GM12878 (cell line): ENCODE data around the gene ODAPH. TPM values are rescaled to one million over a fixed set of nuclear protein-coding genes. Genes with fewer than 3 reads are reported as not detected.

Experiments used
- ATAC-seq: fragments of 200-7000 bp; cut with Tn5 transposase; 3 replicates; pipeline ENCODE4 v1.9.1; 2020; ENCODE audit warnings: mild to moderate bottlenecking, moderate library complexity
- BruUV-seq: library from RNA; stranded (reverse); fragments of 400-500 nt; replicated peaks from 2 replicates; lab custom pipeline; 2021; lab: Mats Ljungman, UMichigan
- CTCF ChIA-PET: fragments of 300-600 bp; sonication (Branson Sonifier 250); formaldehyde crosslinking; extraction: SDS; loops from one replicate; lab custom pipeline; 2021; ENCODE audit warnings: inconsistent platforms; lab: Yijun Ruan, JAX
- POLR2A ChIA-PET: fragments of 350-600 bp; formaldehyde crosslinking; extraction: SDS; loops from one replicate; lab custom pipeline; 2021; ENCODE audit warnings: inconsistent platforms; lab: Charles Lee
- RAD21 ChIA-PET: fragments of 300-600 bp; sonication (Branson Sonifier 250); formaldehyde crosslinking; loops from one replicate; lab custom pipeline; 2023; ENCODE audit warnings: antibody characterized with exemption; ENCODE audit not compliant: unreplicated experiment; lab: Charles Lee
- SMC1A ChIA-PET: fragments of 300-600 bp; sonication (Branson Sonifier 250); formaldehyde crosslinking; loops from one replicate; lab custom pipeline; 2023; ENCODE audit not compliant: unreplicated experiment, uncharacterized antibody; lab: Charles Lee
- DNase-seq: peaks from one replicate; pipeline ENCODE4 v3.0.0-alpha.2; 2011; ENCODE audit warnings: low read depth, low spot score
- FAIRE-seq: peaks from 3 replicates; lab custom pipeline; 2011; peaks lifted over from hg19 to GRCh38; lab: Jason Lieb, UNC
- H2AFZ ChIP-seq: 2 replicates; pipeline ENCODE4 v1.6.0; 2011; ENCODE audit warnings: low read depth, low read length, control low read depth; ENCODE audit not compliant: control insufficient read depth
- H3K27ac ChIP-seq: 2 replicates; pipeline ENCODE4 v1.5.1; 2011; ENCODE audit warnings: control low read depth; ENCODE audit not compliant: control insufficient read depth, insufficient read depth
- H3K27me3 ChIP-seq, 2 experiments: replicated peaks in 1 of 2; 2 replicates each; pipeline versions ENCODE4 v1.6.0 to v1.6.1; 2011; ENCODE audit warnings: low read length in 1 of 2; ENCODE audit not compliant: control insufficient read depth in 2 of 2, insufficient read depth in 2 of 2
- H3K36me3 ChIP-seq, 2 experiments: 2 replicates each; pipeline ENCODE4 v1.5.1; 2011; ENCODE audit warnings: low read length in 1 of 2; ENCODE audit not compliant: control insufficient read depth in 2 of 2, insufficient read depth in 2 of 2
- H3K4me1 ChIP-seq: 2 replicates; pipeline ENCODE4 v1.6.1; 2011; ENCODE audit warnings: mild to moderate bottlenecking, low read length, moderate library complexity, mixed read lengths; ENCODE audit not compliant: control insufficient read depth, insufficient read depth
- H3K4me2 ChIP-seq: 2 replicates; pipeline ENCODE4 v1.6.0; 2011; ENCODE audit warnings: control low read depth; ENCODE audit not compliant: control insufficient read depth, insufficient read depth
- H3K4me3 ChIP-seq: fragments of 200-600 bp; sonication (generic); 2 replicates; pipeline ENCODE4 v1.5.1; 2016
- H3K79me2 ChIP-seq: 2 replicates; pipeline ENCODE4 v1.6.0; 2011; ENCODE audit warnings: low read length; ENCODE audit not compliant: control insufficient read depth, insufficient read depth
- H3K9ac ChIP-seq: 2 replicates; pipeline ENCODE4 v1.8.0; 2011; ENCODE audit warnings: low read length, control low read depth, mixed read lengths; ENCODE audit not compliant: control insufficient read depth, insufficient read depth
- H3K9me3 ChIP-seq: replicated peaks from 3 replicates; pipeline ENCODE4 v1.5.1; 2011; ENCODE audit warnings: mild to moderate bottlenecking, low read length; ENCODE audit not compliant: control insufficient read depth, insufficient read depth
- H4K20me1 ChIP-seq: 2 replicates; pipeline ENCODE4 v1.6.0; 2011; ENCODE audit not compliant: control insufficient read depth, insufficient read depth
- NR2C2 ChIP-seq: IDR thresholded peaks from 2 replicates; pipeline ENCODE4 v1.6.1; 2011; ENCODE audit warnings: borderline replicate concordance, low read depth; ENCODE audit not compliant: control insufficient read depth, insufficient read length
- POLR2AphosphoS2 ChIP-seq: IDR thresholded peaks from 2 replicates; pipeline ENCODE4 v1.6.1; 2011; ENCODE audit warnings: low read depth, mild to moderate bottlenecking, low read length, improper control_type of control experiment, moderate library complexity
- RAD51 ChIP-seq: fragments of 450-650 bp; IDR thresholded peaks from 2 replicates; pipeline ENCODE4 v1.6.1; 2016; ENCODE audit warnings: moderate library complexity, mild to moderate bottlenecking, inconsistent platforms
- RUNX3 ChIP-seq: IDR thresholded peaks from 2 replicates; pipeline ENCODE4 v1.6.1; 2012; ENCODE audit warnings: low read length, inconsistent platforms
- SUPT20H ChIP-seq: IDR thresholded peaks from 2 replicates; pipeline ENCODE4 v1.6.1; 2011; ENCODE audit warnings: low read depth, mild to moderate bottlenecking, low read length, moderate library complexity, borderline replicate concordance; ENCODE audit not compliant: control insufficient read depth
- TAF1 ChIP-seq: IDR thresholded peaks from 2 replicates; pipeline ENCODE4 v1.6.1; 2011; ENCODE audit warnings: mild to moderate bottlenecking, low read depth, low read length, borderline replicate concordance
- TARDBP ChIP-seq: IDR thresholded peaks from 2 replicates; pipeline ENCODE4 v1.6.1; 2016; ENCODE audit warnings: borderline replicate concordance
- WGBS: methylation state at CpG from one replicate; pipeline ENCODE4 v1.1.6; 2016; ENCODE audit warnings: low lambda C conversion rate; ENCODE audit not compliant: insufficient replicate concordance, insufficient coverage; ENCODE audit errors: missing lambda C conversion rate; 5-methylcytosine and 5-hydroxymethylcytosine counted together
- in situ Hi-C: fragments of 300-500 bp; cut with MboI; formaldehyde crosslinking; loops from 9 replicates; pipeline ENCODE4 v1.14.3; 2018; ENCODE audit warnings: mixed read lengths
- intact Hi-C: fragments of 100-400 bp; cut with micrococcal nuclease; formaldehyde crosslinking; loops from one replicate; pipeline ENCODE4 v1.14.2; 2022; ENCODE audit not compliant: unreplicated experiment
- polyA plus RNA-seq, 11 experiments: library from polyadenylated mRNA; depleted of rRNA in 4 of 11; unstranded in 6 of 11; stranded (reverse) in 5 of 11; fragments of >200 nt; fragmentation: Nextera tagmentation in 4 of 11; fragmentation: Illumina TruSeq in 1 of 11; extraction: Ambion mirVana in 4 of 11; extraction: Trizol in 1 of 11; gene quantifications; 1 replicate in 1 of 11; 2 replicates in 10 of 11; pipeline versions ENCODE4 v1.2.1 to v1.2.3, GENCODE V29; 2011 to 2016; ENCODE audit warnings: inconsistent platforms in 2 of 11, missing spikeins in 2 of 11, low read depth in 1 of 11
- total RNA-seq, 4 experiments: library from RNA; depleted of rRNA in 3 of 4; stranded (reverse); fragments of >200 nt in 3 of 4; fragmentation: Illumina TruSeq in 1 of 4; extraction: Trizol in 1 of 4; gene quantifications; 2 replicates each; pipeline versions ENCODE4 v1.2.1 to v1.2.3, GENCODE V29; 2013 to 2021
- TF ChIP-seq, protein P1 (sequence below): fragments of 450-650 bp; IDR thresholded peaks from 2 replicates; pipeline ENCODE4 v1.6.1; 2017; ENCODE audit warnings: antibody characterized with exemption, mild to moderate bottlenecking, moderate library complexity
- TF ChIP-seq, protein P2 (sequence below): IDR thresholded peaks from 2 replicates; pipeline ENCODE4 v1.6.1; 2012; ENCODE audit warnings: low read depth, low read length, improper control_type of control experiment
- TF ChIP-seq, protein P3 (sequence below): fragments of 450-650 bp; IDR thresholded peaks from 2 replicates; pipeline ENCODE4 v1.6.1; 2016; ENCODE audit warnings: mild to moderate bottlenecking
- TF ChIP-seq, protein P4 (sequence below): IDR thresholded peaks from 2 replicates; pipeline ENCODE4 v1.6.1; 2011; ENCODE audit warnings: borderline replicate concordance, low read depth, mild to moderate bottlenecking, moderate library complexity, mixed read lengths, low read length; ENCODE audit not compliant: insufficient read depth; ENCODE audit errors: extremely low read length

Gene ODAPH
- total and polyA plus RNA-seq, 10 of the 15 experiments (the other 5 are each of a cell fraction or from before 2014, with no cell fraction given) = 0.06 to 0.13 (median 0.12) TPM; not detected in 6

DNA sequence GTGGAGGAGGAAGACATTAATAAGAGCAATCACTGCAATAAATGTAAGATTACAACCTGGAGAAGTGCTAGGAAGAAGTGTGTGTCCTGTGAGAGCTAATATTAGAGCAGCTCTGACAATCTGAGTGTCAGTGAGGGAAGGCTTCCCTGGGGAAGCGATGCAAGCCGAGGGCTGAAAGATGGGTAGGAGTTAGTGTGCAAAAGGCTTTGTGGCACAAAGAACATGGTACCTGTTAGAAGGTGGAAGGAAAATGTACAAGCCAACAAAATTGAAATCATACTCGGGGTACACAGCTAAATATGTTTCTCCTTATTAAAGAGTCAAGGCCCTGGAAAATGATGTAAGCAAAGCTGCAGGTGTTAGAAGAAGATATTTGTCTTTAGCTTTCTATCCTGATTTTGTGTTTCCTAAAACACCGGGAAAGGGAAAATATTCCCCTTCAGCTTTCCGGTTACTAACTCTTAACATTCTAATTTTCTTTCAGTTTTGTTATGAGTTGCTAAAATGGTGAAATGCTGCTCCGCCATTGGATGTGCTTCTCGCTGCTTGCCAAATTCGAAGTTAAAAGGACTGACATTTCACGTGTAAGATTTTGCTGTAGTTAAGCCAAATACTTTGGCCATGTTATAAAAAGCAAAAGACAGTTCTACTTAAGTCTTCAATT is 40.8 kb upstream of the ODAPH start (continued):
- TF ChIP-seq, protein P1, sequence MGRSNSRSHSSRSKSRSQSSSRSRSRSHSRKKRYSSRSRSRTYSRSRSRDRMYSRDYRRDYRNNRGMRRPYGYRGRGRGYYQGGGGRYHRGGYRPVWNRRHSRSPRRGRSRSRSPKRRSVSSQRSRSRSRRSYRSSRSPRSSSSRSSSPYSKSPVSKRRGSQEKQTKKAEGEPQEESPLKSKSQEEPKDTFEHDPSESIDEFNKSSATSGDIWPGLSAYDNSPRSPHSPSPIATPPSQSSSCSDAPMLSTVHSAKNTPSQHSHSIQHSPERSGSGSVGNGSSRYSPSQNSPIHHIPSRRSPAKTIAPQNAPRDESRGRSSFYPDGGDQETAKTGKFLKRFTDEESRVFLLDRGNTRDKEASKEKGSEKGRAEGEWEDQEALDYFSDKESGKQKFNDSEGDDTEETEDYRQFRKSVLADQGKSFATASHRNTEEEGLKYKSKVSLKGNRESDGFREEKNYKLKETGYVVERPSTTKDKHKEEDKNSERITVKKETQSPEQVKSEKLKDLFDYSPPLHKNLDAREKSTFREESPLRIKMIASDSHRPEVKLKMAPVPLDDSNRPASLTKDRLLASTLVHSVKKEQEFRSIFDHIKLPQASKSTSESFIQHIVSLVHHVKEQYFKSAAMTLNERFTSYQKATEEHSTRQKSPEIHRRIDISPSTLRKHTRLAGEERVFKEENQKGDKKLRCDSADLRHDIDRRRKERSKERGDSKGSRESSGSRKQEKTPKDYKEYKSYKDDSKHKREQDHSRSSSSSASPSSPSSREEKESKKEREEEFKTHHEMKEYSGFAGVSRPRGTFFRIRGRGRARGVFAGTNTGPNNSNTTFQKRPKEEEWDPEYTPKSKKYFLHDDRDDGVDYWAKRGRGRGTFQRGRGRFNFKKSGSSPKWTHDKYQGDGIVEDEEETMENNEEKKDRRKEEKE = no peak

DNA sequence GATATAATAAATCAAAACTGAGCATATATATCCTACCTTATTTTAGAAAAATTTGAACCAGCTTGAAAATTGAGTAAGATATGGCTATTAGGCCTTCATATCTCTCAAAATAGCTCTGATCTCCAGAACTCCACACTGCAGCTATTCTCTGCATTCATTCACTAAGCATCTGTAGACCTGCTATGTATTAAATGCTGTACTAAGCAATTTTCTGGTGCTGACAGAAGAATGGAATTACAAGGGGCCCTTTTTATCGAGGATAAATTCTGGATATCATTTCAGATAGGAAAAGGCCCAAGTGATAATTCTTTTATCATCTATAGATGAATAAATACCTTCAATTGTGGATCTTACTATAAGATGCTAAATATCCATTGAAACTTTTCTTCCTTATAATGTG is 39.7 kb upstream of the ODAPH start:
- ATAC-seq (no peak), FAIRE-seq (no peak)
- Histone ChIP-seq H3K79me2 (peaks cover 42% of the 10 kb centered on the region), H3K27me3 (no peaks in the 10 kb centered on the region), H3K4me3 (peak overlapping the region; percentile 98; the same call in 1 of the 2 replicates), H3K36me3 (no peaks in the 10 kb centered on the region; a peak in 1 of 4 replicates), H4K20me1 (no peaks in the 10 kb centered on the region), H3K4me1 (no peaks in the 10 kb centered on the region)
- no TSS peak for BruUV-seq
- POLR2A ChIA-PET = interaction anchor here (1.9 to 2.8 kb wide), 3 partner anchors 10 to 211 kb away, joined by 6 to 11 read pairs (median 7); no protein-coding TSS in a partner anchor
- TF ChIP-seq NR2C2 = no peak
- TF ChIP-seq SUPT20H = no peak
- TF ChIP-seq POLR2AphosphoS2 = no peak
- TF ChIP-seq, protein P2, sequence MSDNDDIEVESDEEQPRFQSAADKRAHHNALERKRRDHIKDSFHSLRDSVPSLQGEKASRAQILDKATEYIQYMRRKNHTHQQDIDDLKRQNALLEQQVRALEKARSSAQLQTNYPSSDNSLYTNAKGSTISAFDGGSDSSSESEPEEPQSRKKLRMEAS = no peak
- TF ChIP-seq RAD51 = no peak
- no peak for TF ChIP-seq TAF1
- TF ChIP-seq, protein P3, sequence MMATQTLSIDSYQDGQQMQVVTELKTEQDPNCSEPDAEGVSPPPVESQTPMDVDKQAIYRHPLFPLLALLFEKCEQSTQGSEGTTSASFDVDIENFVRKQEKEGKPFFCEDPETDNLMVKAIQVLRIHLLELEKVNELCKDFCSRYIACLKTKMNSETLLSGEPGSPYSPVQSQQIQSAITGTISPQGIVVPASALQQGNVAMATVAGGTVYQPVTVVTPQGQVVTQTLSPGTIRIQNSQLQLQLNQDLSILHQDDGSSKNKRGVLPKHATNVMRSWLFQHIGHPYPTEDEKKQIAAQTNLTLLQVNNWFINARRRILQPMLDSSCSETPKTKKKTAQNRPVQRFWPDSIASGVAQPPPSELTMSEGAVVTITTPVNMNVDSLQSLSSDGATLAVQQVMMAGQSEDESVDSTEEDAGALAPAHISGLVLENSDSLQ = no peak
- TF ChIP-seq, protein P4, sequence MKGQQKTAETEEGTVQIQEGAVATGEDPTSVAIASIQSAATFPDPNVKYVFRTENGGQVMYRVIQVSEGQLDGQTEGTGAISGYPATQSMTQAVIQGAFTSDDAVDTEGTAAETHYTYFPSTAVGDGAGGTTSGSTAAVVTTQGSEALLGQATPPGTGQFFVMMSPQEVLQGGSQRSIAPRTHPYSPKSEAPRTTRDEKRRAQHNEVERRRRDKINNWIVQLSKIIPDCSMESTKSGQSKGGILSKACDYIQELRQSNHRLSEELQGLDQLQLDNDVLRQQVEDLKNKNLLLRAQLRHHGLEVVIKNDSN = no peak
- no peak for TF ChIP-seq TARDBP
- TF ChIP-seq RUNX3 = no peak
- TF ChIP-seq, all 136 proteins: peak for 0
- ChIA-PET SMC1A (interaction anchor here (0.9 to 2.0 kb wide), 6 partner anchors 9 to 346 kb away, joined by 3 to 13 read pairs (median 3); no protein-coding TSS in a partner anchor), CTCF (interaction anchor here (0.6 to 1.9 kb wide), 5 partner anchors 12 to 186 kb away, joined by 3 to 5 read pairs (median 3); no protein-coding TSS in a partner anchor), RAD21 (interaction anchor here (1.2 to 1.3 kb wide), 3 partner anchors 10 to 331 kb away, joined by 3 to 4 read pairs (median 4); no protein-coding TSS in a partner anchor)
- no peak overlapping the region for H2AFZ ChIP-seq
- no peak overlapping the region for H3K9ac ChIP-seq
- no peaks in the 10 kb centered on the region; the same call in 2 of the 3 replicates for H3K9me3 ChIP-seq
- DNase-seq = no peak
- in situ Hi-C loops = no loop called here
- peak overlapping the region; percentile 94 for H3K4me2 ChIP-seq
- WGBS = 91% methylated on average over 1 of the region's 1 CpG
- intact Hi-C loops = no loop called here
- H3K27ac ChIP-seq = no peak overlapping the region
